Gastrocnemius medialis (tissue), 4 donors: Measurements from ENCODE around the gene IL1F10.

ENCODE experiments used
- POLR2A ChIP-seq, 2 donors: fragments of 450-650 bp; IDR thresholded peaks; one replicate each; pipeline ENCODE4 v1.6.1; 2017; ENCODE audit warnings: antibody characterized with exemption in 2 of 2, mild to moderate bottlenecking in 2 of 2, moderate library complexity in 2 of 2
- TF ChIP-seq, protein P1 (sequence below), 5 experiments: fragments of 450-650 bp in 3 of 5; fragments of 200-600 bp in 2 of 5; sonication (generic) in 2 of 5; IDR thresholded peaks in 4 of 5; conservative IDR thresholded peaks in 1 of 5; 1 replicate in 4 of 5; 2 replicates in 1 of 5; pipeline ENCODE4 v1.5.1; 2016 to 2019; ENCODE audit warnings: antibody characterized with exemption in 5 of 5, mild to moderate bottlenecking in 3 of 5, moderate library complexity in 3 of 5

DNA sequence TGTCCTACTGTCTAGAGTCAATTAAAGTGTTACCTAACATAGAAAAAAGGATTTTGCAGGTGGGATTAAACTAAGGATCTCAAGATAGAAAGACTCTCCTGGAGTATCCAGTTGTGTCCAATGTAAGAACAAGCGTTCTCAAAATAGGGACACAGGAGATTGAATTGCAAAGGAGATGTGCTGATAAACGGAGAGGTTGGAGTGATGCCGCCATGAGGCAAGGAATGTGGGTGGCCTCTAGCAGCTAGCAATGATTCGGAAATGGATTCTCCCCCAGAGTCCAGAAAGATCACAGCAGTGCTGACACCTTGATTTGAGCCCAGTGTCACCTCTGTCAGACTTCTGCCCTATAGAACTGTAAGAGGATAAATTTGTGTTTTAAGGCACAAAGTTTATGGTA lies 35.5 kb downstream of the IL1F10 start:
- TF ChIP-seq, protein P1, sequence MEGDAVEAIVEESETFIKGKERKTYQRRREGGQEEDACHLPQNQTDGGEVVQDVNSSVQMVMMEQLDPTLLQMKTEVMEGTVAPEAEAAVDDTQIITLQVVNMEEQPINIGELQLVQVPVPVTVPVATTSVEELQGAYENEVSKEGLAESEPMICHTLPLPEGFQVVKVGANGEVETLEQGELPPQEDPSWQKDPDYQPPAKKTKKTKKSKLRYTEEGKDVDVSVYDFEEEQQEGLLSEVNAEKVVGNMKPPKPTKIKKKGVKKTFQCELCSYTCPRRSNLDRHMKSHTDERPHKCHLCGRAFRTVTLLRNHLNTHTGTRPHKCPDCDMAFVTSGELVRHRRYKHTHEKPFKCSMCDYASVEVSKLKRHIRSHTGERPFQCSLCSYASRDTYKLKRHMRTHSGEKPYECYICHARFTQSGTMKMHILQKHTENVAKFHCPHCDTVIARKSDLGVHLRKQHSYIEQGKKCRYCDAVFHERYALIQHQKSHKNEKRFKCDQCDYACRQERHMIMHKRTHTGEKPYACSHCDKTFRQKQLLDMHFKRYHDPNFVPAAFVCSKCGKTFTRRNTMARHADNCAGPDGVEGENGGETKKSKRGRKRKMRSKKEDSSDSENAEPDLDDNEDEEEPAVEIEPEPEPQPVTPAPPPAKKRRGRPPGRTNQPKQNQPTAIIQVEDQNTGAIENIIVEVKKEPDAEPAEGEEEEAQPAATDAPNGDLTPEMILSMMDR (IDR thresholded peaks at IDR 0.05 in 4 of 5, conservative IDR thresholded peaks at IDR 0.05 in 1 of 5): no peak
- no peak for TF ChIP-seq POLR2A (IDR thresholded peaks at IDR 0.05)
